Keratinocyte (primary cell): ENCODE data around the gene ITPA. TPM values are rescaled to one million over a fixed set of nuclear protein-coding genes. Genes with fewer than 3 reads are reported as not detected.
A peak's percentile ranks its signal among the peaks of the same experiment; 100 is the strongest.

Experiments used
- DNase-seq: peaks from one replicate; pipeline ENCODE4 v3.0.0-alpha.2; 2011; ENCODE audit warnings: low read depth, missing footprints, low spot score
- FAIRE-seq: peaks from 2 replicates; lab custom pipeline; 2011; peaks lifted over from hg19 to GRCh38; lab: Jason Lieb, UNC
- H2AFZ ChIP-seq: 2 replicates; pipeline ENCODE4 v1.6.0; 2012; ENCODE audit warnings: low read length, control low read depth, inconsistent platforms; ENCODE audit not compliant: control insufficient read depth
- H3K27ac ChIP-seq: 2 replicates; pipeline ENCODE4 v1.5.1; 2011; ENCODE audit warnings: low read length; ENCODE audit not compliant: control insufficient read depth, insufficient read depth
- H3K27me3 ChIP-seq: 3 replicates; pipeline ENCODE4 v1.6.0; 2011; ENCODE audit warnings: low read length; ENCODE audit not compliant: control insufficient read depth, insufficient read depth; ENCODE audit errors: extremely low read depth
- H3K36me3 ChIP-seq, 2 experiments: 2 replicates in 1 of 2; 3 replicates in 1 of 2; pipeline ENCODE4 v1.5.1; 2011; ENCODE audit warnings: low read length in 2 of 2, mild to moderate bottlenecking in 1 of 2; ENCODE audit not compliant: control insufficient read depth in 2 of 2, insufficient read depth in 2 of 2; ENCODE audit errors: extremely low read depth in 1 of 2
- H3K4me1 ChIP-seq: 3 replicates; pipeline ENCODE4 v1.5.1; 2011; ENCODE audit warnings: low read length; ENCODE audit not compliant: control insufficient read depth, insufficient read depth; ENCODE audit errors: extremely low read depth
- H3K4me2 ChIP-seq: 3 replicates; pipeline ENCODE4 v1.6.0; 2011; ENCODE audit warnings: low read depth, low read length; ENCODE audit not compliant: control insufficient read depth, insufficient read depth; ENCODE audit errors: extremely low read depth
- H3K4me3 ChIP-seq, 3 experiments: fragments of 200-600 bp in 1 of 3; sonication (generic) in 1 of 3; 2 replicates in 2 of 3; 3 replicates in 1 of 3; pipeline ENCODE4 v1.5.1; 2011 to 2016; ENCODE audit warnings: low read length in 3 of 3, mild to moderate bottlenecking in 3 of 3, control low read depth in 2 of 3, inconsistent platforms in 1 of 3, low read depth in 1 of 3, mixed read lengths in 1 of 3, mixed run types in 1 of 3, moderate library complexity in 1 of 3; ENCODE audit not compliant: control insufficient read depth in 2 of 3, insufficient read depth in 2 of 3; ENCODE audit errors: extremely low read depth in 1 of 3
- H3K79me2 ChIP-seq: 2 replicates; pipeline ENCODE4 v1.6.0; 2012; ENCODE audit warnings: low read length; ENCODE audit not compliant: control insufficient read depth, insufficient read depth
- H3K9ac ChIP-seq: 3 replicates; pipeline ENCODE4 v1.6.0; 2011; ENCODE audit warnings: low read length; ENCODE audit not compliant: control insufficient read depth, insufficient read depth; ENCODE audit errors: extremely low read depth
- H3K9me1 ChIP-seq: 3 replicates; pipeline ENCODE4 v1.6.0; 2011; ENCODE audit warnings: low read length; ENCODE audit not compliant: control insufficient read depth, insufficient read depth; ENCODE audit errors: extremely low read depth
- H3K9me3 ChIP-seq: 2 replicates; pipeline ENCODE4 v1.5.1; 2012; ENCODE audit warnings: low read depth, low read length; ENCODE audit not compliant: control insufficient read depth
- H4K20me1 ChIP-seq: 3 replicates; pipeline ENCODE4 v1.6.0; 2011; ENCODE audit warnings: low read length; ENCODE audit not compliant: control insufficient read depth, insufficient read depth; ENCODE audit errors: extremely low read depth
- CTCF ChIP-seq, 3 experiments: IDR thresholded peaks in 1 of 3; conservative IDR thresholded peaks in 1 of 3; optimal IDR thresholded peaks in 1 of 3; 2 replicates in 2 of 3; 3 replicates in 1 of 3; pipeline versions ENCODE3 to v1.5.1; 2011; ENCODE audit warnings: low read length in 3 of 3, mild to moderate bottlenecking in 3 of 3, moderate library complexity in 2 of 3, control low read depth in 1 of 3, inconsistent platforms in 1 of 3; ENCODE audit not compliant: insufficient read depth in 2 of 3; ENCODE audit errors: extremely low read depth in 1 of 3
- EZH2 ChIP-seq: IDR thresholded peaks from one replicate; pipeline ENCODE4 v1.6.1; 2012; ENCODE audit warnings: inconsistent platforms, mild to moderate bottlenecking, low read length, moderate library complexity
- dilution Hi-C: fragments of 300-500 bp; cut with MboI; formaldehyde crosslinking; loops from one replicate; pipeline ENCODE4 v1.7.0; 2020; ENCODE audit warnings: low sequenced_read_pairs; ENCODE audit not compliant: extremely low pct_ligation_motif_present
- polyA plus RNA-seq, 5 experiments: library from polyadenylated mRNA; depleted of rRNA in 3 of 5; stranded (reverse) in 3 of 5; stranded (forward) in 1 of 5; unstranded in 1 of 5; fragments of >200 nt; gene quantifications; 1 replicate in 1 of 5; 2 replicates in 3 of 5; 3 replicates in 1 of 5; pipeline versions ENCODE4 v1.2.1 to v1.2.3, GENCODE V29; 2011 to 2012; ENCODE audit warnings: missing spikeins in 2 of 5, low read depth in 1 of 5, low replicate concordance in 1 of 5

The ITPA gene
- polyA plus RNA-seq, 1 donor (not counting 4 experiments of a cell fraction or from before 2014, with no cell fraction given): 40.5 TPM

- Histone ChIP-seq H3K4me2 (peak overlapping the region; percentile 93), H3K79me2 (no peaks in the 10 kb centered on the region), H3K9me3 (no peaks in the 10 kb centered on the region), H3K4me3 (peak overlapping the region; percentile 69 to 98 (median 92)), H3K27ac (no peak overlapping the region), H3K9ac (peak overlapping the region; percentile 88), H3K9me1 (no peaks in the 10 kb centered on the region), H4K20me1 (no peaks in the 10 kb centered on the region), H3K36me3 (no peaks in the 10 kb centered on the region), H3K4me1 (peaks cover 11% of the 10 kb centered on the region), H3K27me3 (peaks cover 35% of the 10 kb centered on the region), H2AFZ (no peak overlapping the region)
- TF ChIP-seq EZH2 (no peak), CTCF (optimal IDR thresholded peaks at IDR 0.05 in 1 of 3, IDR thresholded peaks at IDR 0.05 in 1 of 3, conservative IDR thresholded peaks at IDR 0.05 in 1 of 3; ENCODE audit: extremely low read depth in 1 of 3, insufficient read depth in 2 of 3, low read length in 3 of 3) (no peak)
- DNase-seq (no peak), FAIRE-seq (no peak)
- dilution Hi-C loops: no loop called here
These were observed 37.0 kb upstream of the ITPA start for GRCh38 chr20:3172126-3172932.

GRCh38 chr20:3172933-3173609, 36.2 kb upstream of the ITPA start, which contains the start of gene LZTS3:
Gene LZTS3, minus strand, starts transcription at chr20:3173549. Its CDS starts 6,386 bp downstream, at chr20:3167163.
- no peak for FAIRE-seq
- no peaks in the 10 kb centered on the region for H3K9me3 ChIP-seq
- dilution Hi-C loops: no loop called here
- TF ChIP-seq EZH2 (no peak), CTCF (optimal IDR thresholded peaks at IDR 0.05 in 1 of 3, IDR thresholded peaks at IDR 0.05 in 1 of 3, conservative IDR thresholded peaks at IDR 0.05 in 1 of 3; ENCODE audit: extremely low read depth in 1 of 3, insufficient read depth in 2 of 3, low read length in 3 of 3) (peak in 1 of 3 experiments; percentile 22)
- no peaks in the 10 kb centered on the region for H3K9me1 ChIP-seq
- no peaks in the 10 kb centered on the region for H4K20me1 ChIP-seq
- H2AFZ ChIP-seq: peak within 1 kb of the TSS; percentile 85
- DNase-seq: no peak
- H3K27ac ChIP-seq: peak within 1 kb of the TSS; percentile 74
- peaks cover 27% of the 10 kb centered on the region for H3K27me3 ChIP-seq
- peak within 1 kb of the TSS; percentile 88 for H3K9ac ChIP-seq
- no peaks in the 10 kb centered on the region for H3K79me2 ChIP-seq
- peak within 1 kb of the TSS; percentile 93 for H3K4me2 ChIP-seq
- H3K36me3 ChIP-seq: no peaks in the 10 kb centered on the region
- peaks cover 11% of the 10 kb centered on the region for H3K4me1 ChIP-seq
- peak within 1 kb of the TSS; percentile 69 to 98 (median 92) for H3K4me3 ChIP-seq
